GM13976 (cell line): ENCODE data around the gene SAMD14.

Experiments used
- DNase-seq: peaks from one replicate; pipeline ENCODE4 v3.0.0; 2012; ENCODE audit warnings: low spot score
- CTCF ChIP-seq: IDR thresholded peaks from 2 replicates; pipeline ENCODE4 v1.5.1; 2012; ENCODE audit warnings: borderline replicate concordance, mild to moderate bottlenecking; ENCODE audit not compliant: insufficient read depth; ENCODE audit errors: extremely low read depth, missing control alignments, control extremely low read depth
- in situ Hi-C: fragments of 300-500 bp; cut with MboI; formaldehyde crosslinking; loops from one replicate; pipeline ENCODE4 v1.12.0; 2022; ENCODE audit warnings: low sequenced_read_pairs, mixed read lengths, inconsistent platforms; ENCODE audit not compliant: unreplicated experiment

The SAMD14 gene

GRCh38 chr17:50129728-50130558 lies at the start of gene SAMD14:
Gene SAMD14 (minus strand): TSS chr17:50130160. CDS start chr17:50124959, 5,201 bp downstream.
- DNase-seq: peak; percentile 81
- in situ Hi-C loops: no loop called here
- no peak for TF ChIP-seq CTCF

- in situ Hi-C loops: no loop called here
- TF ChIP-seq CTCF: peak; percentile 53
- peak; percentile 80 for DNase-seq
These were observed 48.2 kb upstream of the SAMD14 start for GRCh38 chr17:50177983-50178834.

GRCh38 chr17:50177476-50177875 lies 47.5 kb upstream of the SAMD14 start:
- in situ Hi-C loops: no loop called here
- DNase-seq: no peak
- TF ChIP-seq CTCF: no peak

GRCh38 chr17:50176559-50177357 lies 46.8 kb upstream of the SAMD14 start:
- in situ Hi-C loops: no loop called here
- TF ChIP-seq CTCF: no peak
- no peak for DNase-seq

- in situ Hi-C loops: no loop called here
- no peak for TF ChIP-seq CTCF
- DNase-seq: no peak
These were observed 45.3 kb upstream of the SAMD14 start for GRCh38 chr17:50175035-50175807.
